HG03521 (cell line): ENCODE results near the gene GRID2.
"Not testable (repeated sequence)": the region's sequence is repeated elsewhere in the genome, so short reads cannot be mapped to it uniquely, and the experiment has no call there.

ENCODE experiments used
- ATAC-seq: cut with Tn5 transposase; IDR thresholded peaks from one replicate; pipeline ENCODE4 v1.9.1; 2021; ENCODE audit warnings: mild to moderate bottlenecking, moderate library complexity; ENCODE audit not compliant: unreplicated experiment

GRID2 gene

GRCh38 chr4:93289831-93290230 is 986.1 kb downstream of the GRID2 start:
- no peak for ATAC-seq

GRCh38 chr4:93299118-93299517 is 995.4 kb downstream of the GRID2 start:
- no peak for ATAC-seq

GRCh38 chr4:93300780-93301555 is 997.2 kb downstream of the GRID2 start:
- not testable (repeated sequence) for ATAC-seq

- ATAC-seq = no peak
These were observed 998.5 kb downstream of the GRID2 start for GRCh38 chr4:93302310-93302709.

GRCh38 chr4:93303440-93303839 is 999.7 kb downstream of the GRID2 start:
- no peak for ATAC-seq

- ATAC-seq = no peak
These were observed 1008.5 kb downstream of the GRID2 start for GRCh38 chr4:93312299-93312698.

GRCh38 chr4:93313197-93313596 is 1009.4 kb downstream of the GRID2 start:
- no peak for ATAC-seq

GRCh38 chr4:93317057-93317456 is 1013.3 kb downstream of the GRID2 start:
- no peak for ATAC-seq

GRCh38 chr4:93317561-93317960 is 1013.8 kb downstream of the GRID2 start:
- no peak for ATAC-seq

GRCh38 chr4:93319041-93319440 is 1015.3 kb downstream of the GRID2 start:
- ATAC-seq = no peak

GRCh38 chr4:93320356-93320755 is 1016.6 kb downstream of the GRID2 start:
- no peak for ATAC-seq

GRCh38 chr4:93327346-93327745 is 1023.6 kb downstream of the GRID2 start:
- no peak for ATAC-seq

GRCh38 chr4:93334003-93334402 is 1030.2 kb downstream of the GRID2 start:
- peak; percentile 97 for ATAC-seq

GRCh38 chr4:93337196-93337595 is 1033.4 kb downstream of the GRID2 start:
- no peak for ATAC-seq

- no peak for ATAC-seq
These were observed 1039.0 kb downstream of the GRID2 start for GRCh38 chr4:93342738-93343137.

GRCh38 chr4:93346840-93347239 is 1043.1 kb downstream of the GRID2 start:
- ATAC-seq = no peak

GRCh38 chr4:93348896-93349295 is 1045.1 kb downstream of the GRID2 start:
- ATAC-seq = no peak

GRCh38 chr4:93351846-93352245 is 1048.1 kb downstream of the GRID2 start:
- no peak for ATAC-seq

- ATAC-seq = no peak
These were observed 1051.6 kb downstream of the GRID2 start for GRCh38 chr4:93355411-93355810.

- no peak for ATAC-seq
These were observed 1055.8 kb downstream of the GRID2 start for GRCh38 chr4:93359586-93359985.

- ATAC-seq = not testable (repeated sequence)
These were observed 1062.5 kb downstream of the GRID2 start for GRCh38 chr4:93366169-93366755.

- no peak for ATAC-seq
These were observed 1065.2 kb downstream of the GRID2 start for GRCh38 chr4:93368968-93369367.

GRCh38 chr4:93370256-93370655 is 1066.5 kb downstream of the GRID2 start:
- ATAC-seq = no peak
